Measurements from ENCODE around the gene NXN.

GRCh38 chr17:846901-847843 lies 132.4 kb downstream of the NXN start:
- TF ChIP-seq POLR2A (IDR thresholded peaks at IDR 0.05) = no peak
- TF ChIP-seq CTCF (IDR thresholded peaks at IDR 0.05) = no peak
- peak in 1 of 2 donors; percentile 9 for TF ChIP-seq POLR2AphosphoS5 (IDR thresholded peaks at IDR 0.05)
- TF ChIP-seq EP300 (IDR thresholded peaks at IDR 0.05) = no peak

Measured in upper lobe of left lung (tissue), 4 donors.